Peyer's patch (tissue), 4 donors: ENCODE measurements around the gene SIAH1.

Source experiments
- CTCF ChIP-seq, 6 experiments: fragments of 450-650 bp in 4 of 6; fragments of 200-600 bp in 2 of 6; sonication (generic) in 1 of 6; IDR thresholded peaks; one replicate each; pipeline ENCODE4 v1.5.1; 2017 to 2019; ENCODE audit warnings: antibody characterized with exemption in 6 of 6, mild to moderate bottlenecking in 3 of 6, moderate library complexity in 1 of 6
- POLR2A ChIP-seq, 2 donors: fragments of 450-650 bp; IDR thresholded peaks; one replicate each; pipeline ENCODE4 v1.5.1; 2017; ENCODE audit warnings: antibody characterized with exemption in 2 of 2, mild to moderate bottlenecking in 2 of 2, moderate library complexity in 2 of 2

DNA sequence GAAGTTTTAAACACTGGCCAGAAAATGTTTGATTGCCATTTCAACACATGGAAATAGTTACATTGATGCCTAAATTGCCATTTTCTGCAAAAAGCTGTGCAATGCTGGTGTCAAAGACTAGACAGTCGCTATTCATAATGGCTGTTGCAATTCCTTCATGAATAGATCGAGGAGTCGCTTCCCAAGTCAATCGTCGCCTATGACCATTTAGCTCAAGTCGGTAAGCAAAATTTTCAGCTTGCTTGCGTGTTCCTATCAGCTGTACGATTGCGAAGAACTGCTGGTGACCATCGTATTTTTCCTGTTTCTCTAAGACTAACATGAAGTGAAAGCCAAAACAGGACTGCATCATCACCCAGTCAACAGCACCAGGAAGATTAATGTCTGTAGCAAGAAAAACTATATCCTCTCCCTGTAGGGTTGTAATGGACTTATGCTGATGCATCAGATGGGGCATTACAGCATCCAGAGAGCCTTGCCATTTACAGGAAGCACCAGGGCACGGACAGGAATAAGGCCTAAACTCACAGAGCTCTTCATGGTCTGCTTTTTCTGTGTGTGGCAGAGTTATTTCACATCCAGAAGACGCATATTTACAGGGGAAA is 23.6 kb downstream of the SIAH1 start:
- no peak for TF ChIP-seq CTCF (IDR thresholded peaks at IDR 0.05)
- TF ChIP-seq POLR2A (IDR thresholded peaks at IDR 0.05), result no peak
